H1 (cell line): ENCODE data around the gene EN2. TPM values are rescaled to one million over a fixed set of nuclear protein-coding genes. Genes with fewer than 3 reads are reported as not detected.
A peak's percentile ranks its signal among the peaks of the same experiment; 100 is the strongest.

Experiments
- CTCF ChIA-PET: fragments of 300-600 bp; sonication (Branson Sonifier 250); formaldehyde crosslinking; loops from one replicate; lab custom pipeline; 2021; ENCODE audit not compliant: partially characterized antibody; lab: Charles Lee
- POLR2A ChIA-PET: fragments of 300-600 bp; sonication (Branson Sonifier 250); formaldehyde crosslinking; loops from one replicate; lab custom pipeline; 2021; ENCODE audit warnings: inconsistent platforms; ENCODE audit not compliant: partially characterized antibody; lab: Charles Lee
- DNase-seq, 2 experiments: peaks; one replicate each; pipeline versions ENCODE4 v3.0.0 to v3.0.0-alpha.2; 2010 to 2022; ENCODE audit warnings: low spot score in 2 of 2, low read depth in 1 of 2, mixed read lengths in 1 of 2
- FAIRE-seq: peaks from 2 replicates; lab custom pipeline; 2011; peaks lifted over from hg19 to GRCh38; lab: Jason Lieb, UNC
- H2AFZ ChIP-seq: 2 replicates; pipeline ENCODE4 v1.8.1; 2012; ENCODE audit warnings: low read length, inconsistent platforms
- H2AK5ac ChIP-seq: 2 replicates; pipeline ENCODE4 v1.6.1; 2013; ENCODE audit warnings: low read depth, low read length
- H2BK120ac ChIP-seq: replicated peaks from 2 replicates; pipeline ENCODE3; 2013; ENCODE audit warnings: low read depth, low read length, inconsistent platforms
- H2BK12ac ChIP-seq: 2 replicates; pipeline ENCODE4 v1.6.1; 2013; ENCODE audit warnings: low read depth, low read length
- H2BK15ac ChIP-seq: 2 replicates; pipeline ENCODE4 v1.6.1; 2013; ENCODE audit warnings: low read length
- H2BK20ac ChIP-seq: 2 replicates; pipeline ENCODE4 v1.6.1; 2013; ENCODE audit warnings: low read length
- H2BK5ac ChIP-seq: 2 replicates; pipeline ENCODE4 v1.6.1; 2013; ENCODE audit warnings: low read depth, low read length
- H3K14ac ChIP-seq: 2 replicates; pipeline ENCODE4 v1.6.1; 2013; ENCODE audit warnings: inconsistent platforms; ENCODE audit not compliant: insufficient read length
- H3K18ac ChIP-seq: 2 replicates; pipeline ENCODE4 v1.6.1; 2013; ENCODE audit warnings: low read length; ENCODE audit errors: extremely low read depth
- H3K23ac ChIP-seq: 2 replicates; pipeline ENCODE4 v1.6.1; 2013; ENCODE audit warnings: inconsistent platforms; ENCODE audit not compliant: insufficient read length
- H3K23me2 ChIP-seq: 2 replicates; pipeline ENCODE4 v1.6.1; 2013; ENCODE audit warnings: low read depth, low read length
- H3K27ac ChIP-seq: 2 replicates; pipeline ENCODE4 v1.6.1; 2011; ENCODE audit warnings: low read depth, low read length, inconsistent platforms
- H3K27me3 ChIP-seq, 4 experiments: replicated peaks in 1 of 4; 1 replicate in 1 of 4; 2 replicates in 3 of 4; pipeline versions ENCODE4 v1.6.1 to v1.8.1; 2011 to 2013; ENCODE audit warnings: low read length in 3 of 4, mild to moderate bottlenecking in 3 of 4, inconsistent platforms in 2 of 4, mixed read lengths in 2 of 4, moderate library complexity in 1 of 4; ENCODE audit not compliant: control insufficient read depth in 3 of 4, insufficient read depth in 3 of 4; ENCODE audit errors: extremely low read depth in 1 of 4
- H3K36me3 ChIP-seq, 4 experiments: 2 replicates each; pipeline versions ENCODE4 v1.6.1 to v1.8.1; 2011 to 2013; ENCODE audit warnings: mild to moderate bottlenecking in 4 of 4, low read length in 3 of 4, moderate library complexity in 2 of 4, control low read depth in 1 of 4, inconsistent platforms in 1 of 4; ENCODE audit not compliant: insufficient read depth in 4 of 4, control insufficient read depth in 2 of 4
- H3K4ac ChIP-seq: replicated peaks from 2 replicates; pipeline ENCODE3; 2013; ENCODE audit warnings: low read length, low read depth, mixed read lengths, inconsistent platforms; ENCODE audit not compliant: insufficient read length
- H3K4me1 ChIP-seq, 4 experiments: replicated peaks in 1 of 4; 1 replicate in 1 of 4; 2 replicates in 3 of 4; pipeline versions ENCODE4 v1.6.1 to v1.8.1; 2011 to 2013; ENCODE audit warnings: low read length in 3 of 4, inconsistent platforms in 2 of 4, mixed read lengths in 1 of 4; ENCODE audit not compliant: insufficient read depth in 4 of 4, control insufficient read depth in 3 of 4
- H3K4me2 ChIP-seq, 2 experiments: 2 replicates each; pipeline versions ENCODE4 v1.6.1 to v1.8.1; 2011 to 2013; ENCODE audit warnings: low read depth in 2 of 2, low read length in 2 of 2, control low read depth in 1 of 2, inconsistent platforms in 1 of 2, mild to moderate bottlenecking in 1 of 2; ENCODE audit not compliant: insufficient read depth in 1 of 2
- H3K4me3 ChIP-seq, 4 experiments: fragments of 200-600, 300-600 bp in 1 of 4; sonication (generic), shearing (Covaris generic), sonication (Bioruptor Twin) in 1 of 4; 2 replicates each; pipeline versions ENCODE4 v1.5.1 to v1.8.1; 2011 to 2016; ENCODE audit warnings: low read length in 4 of 4, low read depth in 3 of 4, control low read depth in 2 of 4, inconsistent platforms in 2 of 4, mild to moderate bottlenecking in 2 of 4, mixed read lengths in 1 of 4, moderate library complexity in 1 of 4; ENCODE audit not compliant: insufficient read depth in 2 of 4; ENCODE audit errors: extremely low read depth in 1 of 4
- H3K56ac ChIP-seq: replicated peaks from 2 replicates; pipeline ENCODE3; 2013; ENCODE audit warnings: low read depth, mild to moderate bottlenecking, mixed read lengths, low read length, inconsistent platforms; ENCODE audit not compliant: insufficient read length
- H3K79me1 ChIP-seq: 2 replicates; pipeline ENCODE4 v1.6.1; 2013; ENCODE audit warnings: low read depth, low read length, control low read depth
- H3K79me2 ChIP-seq, 2 experiments: 2 replicates each; pipeline versions ENCODE4 v1.6.1 to v1.8.1; 2012 to 2013; ENCODE audit warnings: low read length in 2 of 2, mild to moderate bottlenecking in 2 of 2, inconsistent platforms in 1 of 2; ENCODE audit not compliant: insufficient read depth in 2 of 2, control insufficient read depth in 1 of 2
- H3K9ac ChIP-seq, 4 experiments: replicated peaks in 1 of 4; 1 replicate in 1 of 4; 2 replicates in 3 of 4; pipeline versions ENCODE4 v1.6.1 to v1.8.1; 2011 to 2013; ENCODE audit warnings: low read depth in 3 of 4, low read length in 3 of 4, control low read depth in 2 of 4, mild to moderate bottlenecking in 2 of 4, moderate library complexity in 2 of 4, inconsistent platforms in 1 of 4; ENCODE audit errors: extremely low read depth in 1 of 4
- H3K9me3 ChIP-seq, 2 experiments: 2 replicates each; pipeline versions ENCODE4 v1.6.1 to v1.8.1; 2012 to 2013; ENCODE audit warnings: mild to moderate bottlenecking in 2 of 2, moderate library complexity in 2 of 2, control low read depth in 1 of 2, inconsistent platforms in 1 of 2, low read depth in 1 of 2, low read length in 1 of 2, mixed read lengths in 1 of 2; ENCODE audit not compliant: insufficient read depth in 2 of 2
- H4K20me1 ChIP-seq, 2 experiments: replicated peaks in 1 of 2; 2 replicates each; pipeline versions ENCODE3 to v1.8.1; 2011 to 2013; ENCODE audit warnings: inconsistent platforms in 2 of 2, low read length in 2 of 2, mild to moderate bottlenecking in 1 of 2; ENCODE audit not compliant: insufficient read depth in 2 of 2, control insufficient read depth in 1 of 2
- H4K5ac ChIP-seq: 2 replicates; pipeline ENCODE4 v1.6.1; 2013; ENCODE audit warnings: low read length, low read depth, mixed read lengths, inconsistent platforms; ENCODE audit not compliant: insufficient read length
- H4K8ac ChIP-seq: 2 replicates; pipeline ENCODE4 v1.8.0; 2013; ENCODE audit warnings: mild to moderate bottlenecking, moderate library complexity, low read length, inconsistent platforms; ENCODE audit not compliant: insufficient read depth; ENCODE audit errors: extremely low read depth
- H4K91ac ChIP-seq: replicated peaks from 2 replicates; pipeline ENCODE3; 2013; ENCODE audit warnings: low read length, mixed read lengths, inconsistent platforms; ENCODE audit not compliant: insufficient read length
- ASH2L ChIP-seq: fragments of 200-600, 300-600 bp; sonication (generic); IDR thresholded peaks from one replicate; pipeline ENCODE4 v1.7.1; 2017; ENCODE audit warnings: low read length
- ATF2 ChIP-seq: IDR thresholded peaks from 2 replicates; pipeline ENCODE4 v1.6.1; 2012; ENCODE audit warnings: low read length, inconsistent platforms
- BACH1 ChIP-seq: IDR thresholded peaks from 2 replicates; pipeline ENCODE4 v1.6.1; 2012; ENCODE audit warnings: low read length, improper control_type of control experiment
- CBX8 ChIP-seq: fragments of 300-800, 300-1000 bp; sonication (generic); IDR thresholded peaks from 2 replicates; pipeline ENCODE4 v1.7.1; 2016; ENCODE audit warnings: low read depth, low read length, borderline replicate concordance
- HDAC2 ChIP-seq, 2 experiments: fragments of 300-600 bp in 1 of 2; sonication (generic) in 1 of 2; IDR thresholded peaks; 2 replicates each; pipeline ENCODE4 v1.6.1; 2011 to 2012; ENCODE audit warnings: low read depth in 2 of 2, low read length in 2 of 2, mild to moderate bottlenecking in 2 of 2, moderate library complexity in 2 of 2, borderline replicate concordance in 1 of 2, inconsistent platforms in 1 of 2
- KDM1A ChIP-seq: fragments of 200-600, 300-600 bp; sonication (generic); IDR thresholded peaks from 2 replicates; pipeline ENCODE4 v1.7.1; 2016; ENCODE audit warnings: mild to moderate bottlenecking, low read length, borderline replicate concordance
- KDM5A ChIP-seq: fragments of 200-600 bp; IDR thresholded peaks from 2 replicates; pipeline ENCODE4 v1.7.1; 2012; ENCODE audit warnings: mild to moderate bottlenecking, low read length, inconsistent platforms, mixed read lengths
- RNF2 ChIP-seq: fragments of 200-900, 300-1000 bp; sonication (generic); IDR thresholded peaks from 2 replicates; pipeline ENCODE4 v1.7.1; 2016; ENCODE audit warnings: borderline replicate concordance, low read depth, mild to moderate bottlenecking, antibody characterized with exemption, low read length; ENCODE audit not compliant: poor library complexity, severe bottlenecking; ENCODE audit errors: missing control alignments
- SAP30 ChIP-seq: fragments of 300-600 bp; sonication (generic); IDR thresholded peaks from 2 replicates; pipeline ENCODE4 v1.7.1; 2012; ENCODE audit warnings: low read length, moderate library complexity, mild to moderate bottlenecking, inconsistent platforms; ENCODE audit not compliant: insufficient read depth, insufficient replicate concordance
- SUZ12 ChIP-seq: fragments of 200-600 bp; sonication (generic); IDR thresholded peaks from 2 replicates; pipeline ENCODE4 v1.6.1; 2012; ENCODE audit warnings: mild to moderate bottlenecking, inconsistent platforms, low read length, moderate library complexity, mixed read lengths
- YY1 ChIP-seq: IDR thresholded peaks from 2 replicates; pipeline ENCODE4 v1.6.1; 2011; ENCODE audit warnings: low read depth, mild to moderate bottlenecking, low read length
- WGBS, 2 experiments: shearing (Covaris generic) in 1 of 2; methylation state at CpG; one replicate each; pipeline versions ENCODE4 v1.1.6 to v1.1.7; 2013 to 2015; ENCODE audit warnings: low lambda C conversion rate in 2 of 2, mixed read lengths in 2 of 2, inconsistent platforms in 1 of 2, low coverage in 1 of 2, missing lambda C conversion rate in 1 of 2; ENCODE audit not compliant: insufficient replicate concordance in 2 of 2, insufficient coverage in 1 of 2, insufficient read length in 1 of 2; ENCODE audit errors: extremely low coverage in 1 of 2, missing lambda C conversion rate in 1 of 2; 5-methylcytosine and 5-hydroxymethylcytosine counted together
- polyA plus RNA-seq, 7 experiments: library from polyadenylated mRNA; depleted of rRNA in 3 of 7; stranded (reverse) in 5 of 7; unstranded in 2 of 7; fragments of >200 nt in 5 of 7; fragments of 200-250 nt in 2 of 7; gene quantifications; 1 replicate in 5 of 7; 2 replicates in 1 of 7; 4 replicates in 1 of 7; pipeline versions ENCODE4 v1.2.1 to v1.2.3, GENCODE V29; 2011 to 2013; ENCODE audit warnings: missing spikeins in 2 of 7, mixed read lengths in 2 of 7
- total RNA-seq: library from RNA; stranded (reverse); fragmentation: NEBNext Ultra II Directional; extraction: Animal tissue kit (Norgen Biotek cat#: 25700); gene quantifications from 2 replicates; pipeline ENCODE4 v1.2.1, GENCODE V29; 2021

EN2 gene
- total and polyA plus RNA-seq, 2 of the 8 experiments (the other 6 are each of a cell fraction or from before 2014, with no cell fraction given), result not detected

GRCh38 chr7:155465761-155466141 lies 7.8 kb downstream of the EN2 start:
- H3K27ac ChIP-seq, result no peak overlapping the region
- no peak overlapping the region for H2AK5ac ChIP-seq
- no peak overlapping the region for H3K56ac ChIP-seq
- H3K14ac ChIP-seq, result no peak overlapping the region
- H2BK20ac ChIP-seq, result no peak overlapping the region
- H3K79me2 ChIP-seq, result no peaks in the 10 kb centered on the region
- H4K91ac ChIP-seq, result no peak overlapping the region
- no peak overlapping the region for H4K5ac ChIP-seq
- no peak for FAIRE-seq
- peaks cover 4% of the 10 kb centered on the region; the same call in 1 of the 2 replicates for H3K23me2 ChIP-seq
- no peak overlapping the region for H2BK15ac ChIP-seq
- H3K4me2 ChIP-seq, result no peak overlapping the region; a peak in 1 of 4 replicates
- no peak overlapping the region for H3K4me3 ChIP-seq
- H2BK5ac ChIP-seq, result no peak overlapping the region
- 17% methylated on average over 9 of the region's 9 CpGs; no CpG with 5 or more reads in 1 of the 2 experiments for WGBS, 2 experiments
- H4K8ac ChIP-seq, result no peak overlapping the region
- H3K9me3 ChIP-seq, result no peaks in the 10 kb centered on the region
- H4K20me1 ChIP-seq, result peaks cover 26 to 46% of the 10 kb centered on the region in 2 experiments
- H2BK120ac ChIP-seq, result no peak overlapping the region
- no peak overlapping the region for H3K18ac ChIP-seq
- H3K36me3 ChIP-seq, result no peaks in the 10 kb centered on the region
- H3K23ac ChIP-seq, result no peak overlapping the region
- no peak for DNase-seq
- H2BK12ac ChIP-seq, result no peak overlapping the region
- H2AFZ ChIP-seq, result no peak overlapping the region
- peaks cover 94 to 100% (median 98%) of the 10 kb centered on the region in 4 experiments for H3K27me3 ChIP-seq
- ChIA-PET POLR2A (interaction anchor here (1.1 to 1.9 kb wide), 3 partner anchors 15 to 93 kb away, joined by 3 to 4 read pairs (median 4); no protein-coding TSS in a partner anchor), CTCF (interaction anchor here (0.6 to 1.8 kb wide), 11 partner anchors 15 to 109 kb away, joined by 3 to 9 read pairs (median 3); no protein-coding TSS in a partner anchor)
- no peaks in the 10 kb centered on the region for H3K79me1 ChIP-seq
- H3K4ac ChIP-seq, result no peak overlapping the region
- peaks cover 0 to 17% (median 8%) of the 10 kb centered on the region in 4 experiments; a peak in 5 of 7 replicates for H3K4me1 ChIP-seq
- no peak overlapping the region for H3K9ac ChIP-seq
- TF ChIP-seq RNF2 (no peak), KDM5A (no peak), ASH2L (no peak), HDAC2 (IDR thresholded peaks at IDR 0.05; ENCODE audit: borderline replicate concordance in 1 of 2, low read depth in 2 of 2, low read length in 2 of 2) (peak in 1 of 2 experiments; percentile 37; a peak in 1 of 4 replicates), CBX8 (no peak; the same call in 1 of the 2 replicates), SAP30 (no peak), YY1 (no peak), ATF2 (no peak), SUZ12 (0 out of 2 replicates have a peak, but pooled peaks have one; percentile 7), KDM1A (peak; percentile 62), BACH1 (no peak)
